NCI-H748 (cell line): ENCODE data around the gene CANT1.
"Not testable (repeated sequence)": the region's sequence is repeated elsewhere in the genome, so short reads cannot be mapped to it uniquely, and the experiment has no call there.

Experiments used
- DNase-seq: peaks from one replicate; lab custom pipeline; 2025; ENCODE audit not compliant: unreplicated experiment; lab: John Stamatoyannopoulos, UW

CANT1 gene

GRCh38 chr17:78977997-78978973 lies 31.3 kb downstream of the CANT1 start:
- no peak for DNase-seq

- no peak for DNase-seq
These were observed 32.0 kb downstream of the CANT1 start for GRCh38 chr17:78977681-78977943.

- no peak for DNase-seq
These were observed 32.5 kb downstream of the CANT1 start for GRCh38 chr17:78976907-78977680.

- no peak for DNase-seq
These were observed 34.7 kb downstream of the CANT1 start for GRCh38 chr17:78974635-78975591.

GRCh38 chr17:78973792-78974520 lies 35.6 kb downstream of the CANT1 start:
- DNase-seq = no peak

GRCh38 chr17:78973196-78973595 lies 36.4 kb downstream of the CANT1 start:
- no peak for DNase-seq

GRCh38 chr17:78972507-78973105 lies 37.0 kb downstream of the CANT1 start:
- no peak for DNase-seq

GRCh38 chr17:78971756-78972506 lies 37.6 kb downstream of the CANT1 start:
- DNase-seq = no peak

- peak; percentile 63 for DNase-seq
These were observed 38.5 kb downstream of the CANT1 start for GRCh38 chr17:78970834-78971755.

GRCh38 chr17:78969865-78970264 lies 39.7 kb downstream of the CANT1 start:
- DNase-seq = no peak

GRCh38 chr17:78967782-78968362 lies 41.7 kb downstream of the CANT1 start:
- DNase-seq = no peak

- no peak for DNase-seq
These were observed 42.5 kb downstream of the CANT1 start for GRCh38 chr17:78966910-78967600.

- DNase-seq = no peak
These were observed 43.3 kb downstream of the CANT1 start for GRCh38 chr17:78966123-78966813.

GRCh38 chr17:78965491-78965924 lies 44.1 kb downstream of the CANT1 start:
- DNase-seq = peak; percentile 42

GRCh38 chr17:78963378-78963777 lies 46.2 kb downstream of the CANT1 start:
- no peak for DNase-seq

GRCh38 chr17:78962984-78963348 lies 46.6 kb downstream of the CANT1 start:
- DNase-seq = not testable (repeated sequence)
